IPS-18c (cell line): ENCODE results near the gene EDEM3.
"Not testable (repeated sequence)": the region's sequence is repeated elsewhere in the genome, so short reads cannot be mapped to it uniquely, and the experiment has no call there.

Experiments used
- H3K4me3 ChIP-seq: 2 replicates; pipeline ENCODE4 v1.7.0; 2013; ENCODE audit warnings: low read depth, mild to moderate bottlenecking, low read length, moderate library complexity; ENCODE audit not compliant: insufficient read depth
- H3K9me3 ChIP-seq: one replicate; pipeline ENCODE4 v1.6.1; 2013; ENCODE audit warnings: mild to moderate bottlenecking, low read length, moderate library complexity; ENCODE audit not compliant: control insufficient read depth, insufficient read depth

Gene EDEM3

DNA sequence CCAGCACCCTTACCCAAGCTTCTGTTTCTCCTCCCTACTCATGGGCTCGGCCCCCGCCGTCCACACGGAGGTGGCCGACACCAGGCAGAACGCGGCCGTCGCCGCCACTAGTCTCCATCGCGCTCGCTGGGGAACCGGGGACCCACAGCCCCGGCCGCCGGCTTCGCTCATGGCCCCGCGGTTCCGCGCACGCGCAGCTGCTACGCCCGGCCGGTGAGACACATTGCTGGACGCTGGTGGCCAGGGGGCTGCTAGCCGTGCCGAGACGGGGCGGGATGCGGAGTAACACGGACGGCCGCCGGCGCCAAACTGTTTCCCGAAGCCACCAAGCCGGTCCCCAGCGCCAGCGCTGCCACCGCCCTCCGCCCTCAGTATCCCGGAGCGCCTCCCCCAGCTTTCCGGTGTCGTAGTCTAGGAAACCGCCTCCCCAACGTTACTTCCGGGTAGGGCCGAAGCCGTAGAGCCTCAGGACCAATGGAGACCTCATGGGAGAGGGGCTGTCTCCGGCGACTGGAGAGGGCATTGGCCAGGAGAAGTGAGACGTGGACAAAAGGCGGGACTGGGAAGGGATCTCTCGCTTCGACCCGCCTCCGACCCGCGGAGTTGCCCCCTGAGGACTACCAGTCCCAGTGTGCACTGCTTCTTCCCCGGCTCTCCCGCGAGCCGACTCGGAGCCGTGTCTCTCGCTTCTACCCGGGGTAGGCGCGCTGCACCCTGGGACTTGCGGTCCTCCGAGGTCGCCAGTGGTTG is at the start of gene EDEM3:
TSS of gene EDEM3 (minus strand) at position 383 of the 750 bp plus-strand sequence. CDS start at position 171, 212 bp downstream.
- peak within 1 kb of the TSS; percentile 86 for H3K4me3 ChIP-seq

DNA sequence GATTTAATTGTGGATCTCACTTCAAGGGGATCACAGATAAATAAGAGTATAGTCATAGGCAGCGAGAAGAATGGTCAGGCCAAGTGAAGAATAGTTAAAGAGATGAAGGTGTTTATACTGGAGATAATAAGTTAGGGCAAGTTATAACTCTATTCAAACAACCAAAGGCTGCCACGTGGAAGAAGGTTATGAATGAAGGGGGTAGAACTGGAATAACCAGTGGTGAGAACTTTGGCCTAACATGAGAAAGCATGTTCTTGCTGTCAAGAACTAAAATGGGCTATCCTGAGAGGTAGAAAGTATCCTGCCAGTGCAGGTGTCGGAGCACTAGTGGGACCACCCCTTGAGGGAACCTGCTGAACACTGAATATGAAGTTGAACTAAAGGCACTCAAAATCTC is 49.6 kb upstream of the EDEM3 start:
- Histone ChIP-seq H3K4me3 (no peak overlapping the region), H3K9me3 (no peaks in the 10 kb centered on the region)

More for the DNA sequence above, at the start of gene EDEM3:
- peaks cover 2% of the 10 kb centered on the region for H3K9me3 ChIP-seq

DNA sequence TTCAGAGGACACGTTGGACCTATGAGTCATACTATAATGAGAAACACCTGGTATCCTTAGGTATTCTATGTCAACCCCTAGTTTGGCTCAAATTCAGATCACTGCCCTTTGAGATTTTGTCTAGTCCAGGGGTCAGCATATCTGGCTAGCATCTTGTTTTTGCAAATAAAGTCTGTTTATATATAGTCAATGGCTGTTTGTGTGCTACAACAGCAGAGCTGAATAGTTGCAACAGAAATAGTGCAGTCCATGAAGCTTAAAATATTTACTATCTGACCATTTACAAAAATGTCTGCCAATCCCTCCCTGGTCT is 48.5 kb upstream of the EDEM3 start:
- no peaks in the 10 kb centered on the region for H3K9me3 ChIP-seq
- no peak overlapping the region for H3K4me3 ChIP-seq

DNA sequence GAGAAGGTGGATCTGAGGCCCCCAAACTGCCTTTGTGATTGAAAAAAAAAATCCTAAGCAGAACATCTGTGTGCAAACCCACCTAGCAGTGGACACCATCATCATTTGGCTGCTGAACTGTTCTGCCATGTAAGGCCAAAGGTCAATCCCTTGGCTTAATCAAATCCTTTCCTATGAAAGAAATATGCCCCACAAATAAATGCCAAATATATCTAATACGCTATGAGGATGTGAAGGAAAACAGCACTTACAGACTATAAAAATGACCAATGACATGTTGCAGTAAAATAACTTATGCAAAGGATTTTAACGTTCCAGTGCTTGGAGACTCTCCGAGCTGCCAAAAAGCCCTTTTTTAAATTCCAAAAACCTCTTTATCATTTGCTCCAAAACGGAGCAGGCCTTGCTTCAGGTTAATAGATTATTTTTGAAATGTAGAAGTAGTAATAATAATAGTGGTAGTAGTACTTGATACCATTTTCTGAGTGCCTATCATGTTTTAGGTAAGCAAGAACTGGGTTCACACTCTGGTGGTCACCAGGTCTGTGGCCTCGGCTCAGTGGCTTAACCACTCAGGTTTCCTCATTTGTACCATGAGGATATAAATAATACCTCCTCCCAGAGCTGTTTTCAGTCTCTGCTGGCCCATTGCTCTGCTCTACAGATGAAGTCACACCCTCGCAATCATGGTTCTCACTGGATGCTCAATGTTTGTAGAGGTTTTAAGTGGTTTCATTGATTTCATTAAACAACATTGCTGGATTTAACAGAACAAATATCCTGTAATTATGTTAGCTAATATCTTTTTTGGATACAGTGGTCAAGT is 47.9 kb upstream of the EDEM3 start:
- Histone ChIP-seq H3K4me3 (no peak overlapping the region), H3K9me3 (no peaks in the 10 kb centered on the region)

DNA sequence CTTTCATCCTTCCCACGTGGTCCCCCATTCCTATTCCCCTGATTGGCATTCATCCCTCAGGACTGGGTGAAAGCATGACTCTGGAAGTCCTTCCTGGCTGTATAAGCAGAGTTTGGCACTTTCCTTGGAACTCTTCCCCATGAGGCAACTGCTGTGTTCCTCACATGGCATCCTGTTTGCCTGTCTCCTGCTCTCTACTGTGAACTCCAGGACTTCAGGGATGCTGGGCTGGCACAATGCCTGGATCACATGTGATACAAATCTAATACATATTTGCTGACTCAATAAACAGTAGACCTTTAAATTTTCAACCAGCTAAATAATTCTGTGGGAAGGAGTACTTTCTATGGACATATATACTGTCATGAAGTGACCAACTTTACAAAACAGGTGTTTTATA is 46.8 kb upstream of the EDEM3 start:
- no peaks in the 10 kb centered on the region for H3K9me3 ChIP-seq
- H3K4me3 ChIP-seq: no peak overlapping the region

- H3K4me3 ChIP-seq: no peak overlapping the region
- no peaks in the 10 kb centered on the region for H3K9me3 ChIP-seq
Measured at GRCh38 chr1:184800876-184801275, 46.2 kb upstream of the EDEM3 start.

DNA sequence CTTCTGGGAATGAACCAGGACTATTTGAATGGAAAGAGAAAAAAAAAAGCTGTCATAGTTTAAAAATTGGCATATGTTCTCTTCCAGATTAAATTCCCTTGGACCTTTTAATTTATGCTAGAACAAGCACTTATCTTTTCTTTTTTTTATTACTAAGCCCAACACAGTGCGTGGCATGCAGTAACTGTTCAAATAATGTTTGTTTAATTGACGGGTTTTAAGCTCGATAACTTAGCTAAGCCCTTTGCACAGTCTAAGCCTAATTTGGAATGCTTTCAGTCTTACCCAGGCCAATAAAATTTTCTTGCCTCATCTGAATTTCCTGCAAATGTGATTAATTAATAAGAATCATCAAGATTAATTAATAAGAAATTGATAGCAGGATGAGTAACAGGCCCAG is 39.3 kb upstream of the EDEM3 start:
- Histone ChIP-seq H3K4me3 (no peak overlapping the region), H3K9me3 (no peaks in the 10 kb centered on the region)

- Histone ChIP-seq H3K4me3 (no peak overlapping the region), H3K9me3 (no peaks in the 10 kb centered on the region)
Measured at GRCh38 chr1:184792450-184792969, 37.9 kb upstream of the EDEM3 start.

GRCh38 chr1:184791550-184791900 is 36.9 kb upstream of the EDEM3 start:
- Histone ChIP-seq H3K9me3 (no peaks in the 10 kb centered on the region), H3K4me3 (no peak overlapping the region)

GRCh38 chr1:184790642-184791549 is 36.2 kb upstream of the EDEM3 start:
- H3K9me3 ChIP-seq: no peaks in the 10 kb centered on the region
- H3K4me3 ChIP-seq: no peak overlapping the region

- no peaks in the 10 kb centered on the region for H3K9me3 ChIP-seq
- no peak overlapping the region for H3K4me3 ChIP-seq
Measured at GRCh38 chr1:184789884-184790283, 35.2 kb upstream of the EDEM3 start.

DNA sequence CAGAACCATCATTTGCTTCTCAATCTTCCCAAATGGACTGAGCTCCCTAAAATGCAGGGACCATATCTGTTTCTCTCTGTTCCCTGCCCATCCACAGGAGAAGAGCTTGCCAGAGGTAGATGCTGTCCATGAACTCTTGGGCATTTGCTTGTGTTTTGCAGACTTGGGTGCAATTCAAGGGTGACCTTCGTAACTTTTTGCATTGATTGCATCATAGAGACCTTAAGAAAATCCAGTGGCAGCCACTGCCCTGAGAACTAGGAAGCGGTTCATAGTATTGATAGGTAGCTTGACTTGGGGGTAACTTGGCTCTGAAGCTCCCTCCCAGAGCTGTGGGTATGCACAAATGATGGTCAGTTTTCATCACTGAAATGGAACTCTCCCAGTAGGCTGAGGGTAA is 34.3 kb upstream of the EDEM3 start:
- H3K9me3 ChIP-seq: no peaks in the 10 kb centered on the region
- no peak overlapping the region for H3K4me3 ChIP-seq

DNA sequence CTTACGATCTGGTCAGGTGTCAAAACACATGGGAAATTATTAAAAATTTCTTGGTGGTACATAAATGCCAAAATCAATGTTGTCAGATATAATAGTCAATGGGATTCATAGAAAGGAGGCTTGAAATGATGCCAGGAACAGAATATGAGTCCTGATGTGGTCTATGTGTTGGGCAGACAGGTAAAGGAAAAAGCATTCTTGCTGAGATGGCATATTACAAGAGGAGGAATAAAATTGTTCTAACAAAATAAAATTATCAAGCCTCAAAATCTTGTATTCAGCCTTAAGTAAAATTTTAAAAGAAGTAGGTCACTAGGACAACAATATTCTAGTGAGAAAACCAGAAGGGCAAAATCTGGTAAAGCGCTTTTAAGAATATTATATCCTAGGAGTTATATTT is 30.9 kb upstream of the EDEM3 start:
- Histone ChIP-seq H3K9me3 (no peaks in the 10 kb centered on the region), H3K4me3 (no peak overlapping the region)

GRCh38 chr1:184783723-184784122 is 29.1 kb upstream of the EDEM3 start:
- not testable (repeated sequence) for H3K9me3 ChIP-seq

DNA sequence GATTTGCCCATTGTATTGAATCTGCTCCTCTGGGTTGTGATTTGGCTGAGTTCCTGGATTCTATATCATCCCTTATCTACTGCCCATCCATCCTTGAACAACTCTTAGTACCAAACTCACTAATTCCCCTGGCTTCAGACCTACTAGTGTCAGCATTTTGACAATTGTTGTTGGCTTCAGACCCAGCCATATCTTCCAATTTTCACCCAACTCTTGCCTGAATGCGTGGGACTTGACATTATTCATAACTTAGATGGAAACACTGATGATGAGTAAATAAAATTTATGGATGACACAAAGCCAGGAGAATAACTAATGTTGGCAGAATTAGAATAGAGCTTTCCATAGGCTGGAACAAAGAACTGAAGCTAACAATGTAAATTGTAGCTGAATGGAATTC is 27.3 kb upstream of the EDEM3 start:
- Histone ChIP-seq H3K4me3 (no peak overlapping the region), H3K9me3 (no peaks in the 10 kb centered on the region)

More at GRCh38 chr1:184783723-184784122, 29.1 kb upstream of the EDEM3 start:
- not testable (repeated sequence) for H3K4me3 ChIP-seq

DNA sequence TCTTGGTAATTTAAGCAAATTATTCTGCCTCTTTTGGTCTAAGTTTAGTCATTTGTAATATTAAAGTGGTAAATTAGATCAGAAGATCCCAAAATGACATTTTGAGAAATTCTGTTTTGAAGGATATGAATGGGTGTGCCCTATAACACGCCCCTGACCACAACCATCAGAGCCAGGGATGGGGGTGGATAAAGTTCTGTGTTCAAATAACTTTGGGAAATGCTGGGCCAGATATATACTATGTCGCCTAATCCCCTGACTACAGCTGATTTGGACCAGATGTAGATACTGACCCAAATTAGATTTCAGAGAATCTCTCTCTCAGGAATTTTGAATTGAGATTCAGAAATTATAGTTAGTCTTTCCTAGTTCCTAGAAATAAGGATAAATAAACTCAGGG is 21.2 kb upstream of the EDEM3 start:
- Histone ChIP-seq H3K4me3 (no peak overlapping the region), H3K9me3 (no peaks in the 10 kb centered on the region)

DNA sequence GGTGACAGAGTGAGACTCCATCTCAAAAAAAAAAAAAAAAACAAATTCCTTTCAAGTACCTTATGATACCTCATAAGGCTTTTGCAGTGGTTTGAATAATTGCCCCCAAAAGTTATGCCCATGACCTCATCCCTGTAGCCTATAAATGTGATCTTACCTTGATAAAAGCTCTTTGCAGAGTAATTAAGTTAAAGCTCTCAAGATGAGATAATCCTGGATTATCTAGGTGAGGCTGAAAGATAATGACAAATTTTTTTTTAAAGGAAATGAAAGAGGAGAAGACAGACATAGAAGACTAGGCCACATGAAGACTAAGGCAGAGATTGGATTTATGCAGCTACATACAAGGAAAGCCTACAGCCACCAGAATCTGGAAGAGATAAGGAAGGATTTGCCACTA is 20.7 kb upstream of the EDEM3 start:
- H3K9me3 ChIP-seq: no peaks in the 10 kb centered on the region
- no peak overlapping the region for H3K4me3 ChIP-seq
